Mucosa of rectum (tissue), 2 donors: ENCODE measurements around the gene PITHD1.
"Not testable (repeated sequence)": the region's sequence is repeated elsewhere in the genome, so short reads cannot be mapped to it uniquely, and the experiment has no call there.

Source experiments
- H3K27ac ChIP-seq, 2 donors: one replicate each; pipeline ENCODE4 v1.7.0; 2013; ENCODE audit warnings: inconsistent platforms in 2 of 2, low read depth in 2 of 2, low read length in 2 of 2
- H3K27me3 ChIP-seq, 2 donors: one replicate each; pipeline ENCODE4 v1.7.0; 2013; ENCODE audit warnings: low read length in 2 of 2; ENCODE audit not compliant: control insufficient read depth in 2 of 2, insufficient read depth in 2 of 2
- H3K36me3 ChIP-seq, 2 donors: one replicate each; pipeline ENCODE4 v1.7.0; 2013; ENCODE audit warnings: low read length in 2 of 2; ENCODE audit not compliant: control insufficient read depth in 2 of 2, insufficient read depth in 2 of 2
- H3K4me1 ChIP-seq, 2 donors: one replicate each; pipeline ENCODE4 v1.7.0; 2013; ENCODE audit warnings: low read length in 2 of 2, mild to moderate bottlenecking in 1 of 2; ENCODE audit not compliant: control insufficient read depth in 2 of 2, insufficient read depth in 2 of 2
- H3K4me3 ChIP-seq, 2 donors: one replicate each; pipeline ENCODE4 v1.7.0; 2013; ENCODE audit warnings: low read length in 2 of 2
- H3K9ac ChIP-seq, 2 donors: one replicate each; pipeline ENCODE4 v1.7.0; 2013; ENCODE audit warnings: low read length in 2 of 2, low read depth in 1 of 2, mild to moderate bottlenecking in 1 of 2
- H3K9me3 ChIP-seq, 2 donors: one replicate each; pipeline ENCODE4 v1.7.0; 2013; ENCODE audit warnings: low read length in 2 of 2; ENCODE audit not compliant: control insufficient read depth in 2 of 2
- donor health status: healthy.
- donor health status: Normal muscosa, but diverticular disease.

Gene PITHD1

GRCh38 chr1:23824711-23825075 lies 46.5 kb downstream of the PITHD1 start:
- H3K4me1 ChIP-seq = peaks cover 3 to 10% of the 10 kb centered on the region in 2 donors
- H3K9me3 ChIP-seq = no peaks in the 10 kb centered on the region
- H3K27me3 ChIP-seq = no peaks in the 10 kb centered on the region
- H3K4me3 ChIP-seq = peak overlapping the region; percentile 89 to 98
- H3K36me3 ChIP-seq = peaks cover 0 to 4% of the 10 kb centered on the region in 2 donors
- H3K27ac ChIP-seq = peak overlapping the region; percentile 90 to 94
- peak overlapping the region; percentile 99 to 100 for H3K9ac ChIP-seq

- Histone ChIP-seq H3K9ac (peak within 1 kb of the TSS; percentile 99 to 100), H3K9me3 (no peaks in the 10 kb centered on the region), H3K36me3 (peaks cover 0 to 3% of the 10 kb centered on the region in 2 donors), H3K27me3 (no peaks in the 10 kb centered on the region), H3K4me1 (peaks cover 3 to 10% of the 10 kb centered on the region in 2 donors), H3K4me3 (peak within 1 kb of the TSS; percentile 89 to 98), H3K27ac (peak within 1 kb of the TSS; percentile 90 to 94)
Measured at GRCh38 chr1:23825076-23825761, 47.0 kb downstream of the PITHD1 start, which contains the start of gene HMGCL. Gene HMGCL, minus strand, starts transcription at chr1:23825429. Its CDS starts 14 bp downstream, at chr1:23825415.

- peak overlapping the region; percentile 63 to 99 for H3K9ac ChIP-seq
- H3K9me3 ChIP-seq = no peaks in the 10 kb centered on the region
- H3K27ac ChIP-seq = peak overlapping the region; percentile 90 to 94
- peak overlapping the region; percentile 89 to 98 for H3K4me3 ChIP-seq
- H3K36me3 ChIP-seq = no peaks in the 10 kb centered on the region
- no peaks in the 10 kb centered on the region for H3K27me3 ChIP-seq
- peaks cover 3 to 10% of the 10 kb centered on the region in 2 donors for H3K4me1 ChIP-seq
Measured at GRCh38 chr1:23825762-23826522, 47.7 kb downstream of the PITHD1 start.

GRCh38 chr1:23826590-23826989 lies 48.4 kb downstream of the PITHD1 start:
- H3K9ac ChIP-seq, H3K36me3 ChIP-seq, H3K9me3 ChIP-seq, H3K27ac ChIP-seq, H3K27me3 ChIP-seq, H3K4me3 ChIP-seq: not testable (repeated sequence)
- peaks cover 3 to 10% of the 10 kb centered on the region in 2 donors for H3K4me1 ChIP-seq

- Histone ChIP-seq H3K4me1 (peaks cover 3 to 10% of the 10 kb centered on the region in 2 donors), H3K9me3 (no peaks in the 10 kb centered on the region), H3K36me3 (no peaks in the 10 kb centered on the region), H3K27me3 (no peaks in the 10 kb centered on the region), H3K4me3 (no peak overlapping the region), H3K9ac (no peak overlapping the region), H3K27ac (no peak overlapping the region)
Measured at GRCh38 chr1:23827717-23828116, 49.5 kb downstream of the PITHD1 start.

GRCh38 chr1:23834156-23834555 lies 55.9 kb downstream of the PITHD1 start:
- not testable (repeated sequence) for H3K27ac ChIP-seq, H3K4me1 ChIP-seq, H3K9ac ChIP-seq, H3K9me3 ChIP-seq, H3K36me3 ChIP-seq, H3K27me3 ChIP-seq, H3K4me3 ChIP-seq

DNA sequence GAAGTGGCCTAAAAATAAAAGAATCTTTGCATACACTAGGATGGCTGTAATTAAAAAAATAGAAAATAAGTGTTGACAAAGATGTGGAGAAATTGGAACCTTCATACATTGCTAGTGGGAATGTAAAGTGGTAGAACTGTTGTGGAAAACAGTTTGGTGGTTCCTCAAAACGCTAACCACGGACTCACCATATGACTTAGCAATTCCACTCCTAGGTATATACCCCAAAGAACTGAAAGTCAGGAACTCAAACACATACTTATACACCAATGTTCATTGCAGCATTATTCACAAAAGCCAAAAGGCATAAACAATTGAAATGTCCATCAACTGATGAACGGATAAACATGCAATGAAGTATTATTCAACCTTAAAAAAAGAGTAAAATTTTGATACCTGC lies 57.8 kb downstream of the PITHD1 start:
- peaks cover 5 to 7% of the 10 kb centered on the region in 2 donors for H3K4me1 ChIP-seq
- H3K27ac ChIP-seq = no peak overlapping the region

More for the DNA sequence above, 57.8 kb downstream of the PITHD1 start:
- H3K9me3 ChIP-seq = no peaks in the 10 kb centered on the region
- no peaks in the 10 kb centered on the region for H3K36me3 ChIP-seq
- no peak overlapping the region for H3K9ac ChIP-seq
- H3K4me3 ChIP-seq = no peak overlapping the region
- H3K27me3 ChIP-seq = no peaks in the 10 kb centered on the region
